CD4-positive, alpha-beta T cell treated with Interleukin-12 subunit alpha and Interleukin-12 subunit beta, for 1 hour (primary cell): Measurements from ENCODE around the gene CCNY.
A peak's percentile ranks its signal among the peaks of the same experiment; 100 is the strongest.
"Not testable (repeated sequence)": the region's sequence is repeated elsewhere in the genome, so short reads cannot be mapped to it uniquely, and the experiment has no call there.

Experiments
- DNase-seq: peaks from one replicate; pipeline ENCODE4 v3.0.0-alpha.2; 2020

Gene CCNY

DNA sequence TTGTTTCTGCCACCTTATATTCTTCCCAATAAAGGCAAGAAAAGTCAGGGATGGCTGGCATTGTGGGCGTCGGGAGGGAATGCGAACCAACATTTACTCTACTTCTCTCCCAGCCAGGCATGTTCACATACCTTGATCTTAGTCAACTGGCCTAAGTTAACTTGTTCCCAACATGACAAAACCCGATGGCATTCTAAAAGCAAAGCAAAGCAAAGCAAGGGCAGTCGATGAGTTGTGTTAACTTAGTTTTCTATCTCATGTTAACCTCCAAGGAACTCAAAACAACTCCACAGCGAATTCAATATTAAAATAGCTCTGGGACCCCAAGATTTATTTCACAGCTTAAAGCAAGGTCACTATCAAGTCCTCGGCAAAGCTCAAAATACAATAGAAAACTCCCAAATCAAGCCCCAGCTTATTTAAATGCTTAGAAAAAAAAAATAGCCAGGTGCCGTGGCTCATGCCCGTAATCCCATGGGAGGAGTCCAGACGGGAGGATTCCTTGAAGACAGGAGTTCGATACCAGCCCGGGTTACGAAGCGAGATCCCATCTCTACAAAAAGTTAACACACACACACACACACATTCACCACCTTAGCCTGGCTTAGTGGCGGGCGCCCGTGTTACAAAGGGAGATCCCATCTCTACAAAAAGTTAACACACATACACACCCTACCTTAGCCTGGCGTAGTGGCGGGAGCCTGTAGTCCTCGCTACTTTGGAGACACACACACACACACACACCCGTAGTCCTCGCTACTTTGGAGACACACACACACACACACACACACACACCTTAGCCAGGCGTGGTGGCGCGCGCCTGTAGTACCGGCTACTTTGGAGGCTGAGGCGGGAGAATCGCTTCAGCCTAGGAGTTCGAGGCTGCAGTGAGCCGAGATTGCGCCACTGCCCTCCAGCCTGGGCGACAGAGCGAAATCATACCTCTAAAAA, 901 bp upstream of the CCNY start:
- DNase-seq, result peak; percentile 43

DNA sequence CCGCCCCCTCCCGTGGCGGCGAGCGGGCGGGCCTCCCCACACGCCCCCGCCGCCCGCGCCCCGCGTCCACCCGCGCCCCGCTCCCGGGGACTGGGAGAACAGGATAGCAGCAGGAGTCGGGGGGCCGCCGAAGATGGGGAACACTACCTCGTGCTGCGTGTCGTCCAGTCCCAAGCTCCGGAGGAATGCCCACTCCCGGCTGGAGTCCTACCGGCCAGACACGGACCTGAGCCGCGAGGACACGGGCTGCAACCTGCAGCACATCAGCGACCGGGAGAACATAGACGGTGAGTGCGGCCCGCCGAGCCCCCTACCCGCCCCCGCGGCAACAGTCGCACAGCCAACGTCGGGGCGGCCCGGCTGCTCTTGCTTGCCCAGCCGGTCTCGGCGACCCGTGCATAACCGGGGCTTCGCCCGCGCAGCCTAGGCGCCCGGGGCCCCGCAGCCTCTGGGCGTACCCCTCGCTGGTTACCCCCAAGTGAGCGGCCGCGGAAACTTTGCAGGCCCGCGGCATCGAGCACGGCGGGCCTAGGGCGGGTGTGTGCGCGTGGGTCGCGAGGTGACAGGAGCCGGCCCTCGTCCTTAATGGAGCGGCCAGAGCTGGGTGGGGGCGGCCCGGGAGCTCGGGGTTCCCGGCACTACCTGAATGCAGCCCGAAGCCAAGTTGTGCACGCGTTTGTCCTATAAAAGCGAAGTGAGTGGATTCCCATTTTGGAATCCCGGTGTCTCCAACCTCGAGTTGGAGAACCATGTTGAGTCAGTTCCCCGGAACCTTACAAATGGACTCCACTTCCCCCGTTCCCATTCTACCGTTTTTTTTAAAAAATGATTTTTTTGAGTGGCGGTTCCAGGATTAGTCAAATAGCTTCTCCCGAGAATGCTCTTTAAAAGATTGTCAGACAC, 863 bp downstream of the CCNY start:
- DNase-seq, result peak; percentile 24

DNA sequence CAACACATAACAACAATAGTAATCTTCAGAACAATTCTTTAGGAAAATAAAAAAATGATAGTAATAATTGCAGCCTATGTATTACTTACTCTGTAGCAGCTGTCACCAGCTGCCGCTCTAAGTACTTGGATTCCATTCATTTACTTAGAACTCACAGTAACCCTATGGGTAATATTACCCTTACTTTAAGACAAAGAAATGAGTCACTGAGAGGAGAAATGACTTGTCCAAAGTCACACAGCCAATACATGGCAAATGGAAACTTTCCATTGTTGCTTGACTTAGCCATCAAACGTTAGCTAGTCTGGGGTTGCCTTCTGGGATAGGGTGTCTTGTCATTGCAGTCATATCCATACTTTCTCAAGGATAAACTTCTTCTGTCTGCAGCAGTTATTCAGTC, 3.6 kb downstream of the CCNY start:
- no peak for DNase-seq

DNA sequence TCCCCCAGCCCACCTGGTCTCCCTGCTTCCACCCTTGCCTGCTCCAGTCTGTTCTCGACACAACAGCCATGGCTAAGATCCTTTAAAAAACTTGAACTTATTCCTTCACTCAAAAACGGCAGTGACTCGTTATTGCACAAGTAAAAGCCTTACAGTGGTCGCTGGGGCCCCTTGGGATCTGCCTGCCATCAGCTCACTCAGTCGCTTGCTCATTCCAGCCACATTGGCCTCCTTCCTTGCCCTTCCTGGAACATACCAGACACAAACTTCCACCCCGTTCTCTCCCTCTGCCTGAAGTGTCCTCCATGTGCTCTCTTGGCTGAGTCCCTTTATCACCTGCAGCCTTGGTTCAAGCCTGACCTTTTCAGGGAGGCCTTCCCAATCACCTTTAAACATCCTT, 4.7 kb downstream of the CCNY start:
- DNase-seq, result no peak

DNA sequence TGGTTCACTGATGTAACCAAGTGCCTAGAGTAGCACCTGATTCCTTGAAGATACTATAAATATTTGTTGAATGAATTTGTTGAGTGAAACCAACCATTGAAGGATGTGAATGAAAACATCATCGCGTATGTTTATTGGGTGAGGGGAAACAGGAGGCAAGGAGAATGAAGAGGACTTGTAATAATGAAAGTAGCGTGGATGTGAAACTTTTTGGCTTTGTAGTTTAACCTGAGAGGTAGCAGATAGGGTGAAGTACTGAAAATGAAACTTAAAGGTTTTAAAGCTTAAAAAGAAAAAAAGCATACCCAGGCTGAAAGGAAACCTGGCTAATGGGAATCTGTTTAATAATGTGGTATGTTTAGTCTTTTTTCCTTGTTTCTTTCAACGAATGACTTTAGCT, 5.2 kb downstream of the CCNY start:
- DNase-seq, result peak; percentile 35

- no peak for DNase-seq
Observed at GRCh38 chr10:35342183-35342753, 6.0 kb downstream of the CCNY start.

- no peak for DNase-seq
Observed at GRCh38 chr10:35343739-35344138, 7.4 kb downstream of the CCNY start.

DNA sequence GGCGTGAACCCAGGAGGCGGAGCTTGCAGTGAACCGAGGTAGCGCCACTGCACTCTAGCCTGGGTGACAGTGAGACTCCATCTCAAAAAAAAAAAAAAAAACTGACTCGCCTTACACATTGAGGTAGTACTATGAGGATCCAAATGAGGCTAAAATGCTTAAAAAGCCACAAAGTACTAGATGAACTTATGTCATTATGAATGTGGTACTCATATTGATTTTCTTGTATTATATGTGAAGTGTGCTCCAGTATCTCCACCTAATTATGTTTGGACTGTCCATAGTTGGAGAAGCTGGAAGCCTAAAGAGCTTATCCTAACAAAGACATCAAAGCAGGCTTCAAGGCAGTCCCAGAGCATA, 9.1 kb downstream of the CCNY start:
- no peak for DNase-seq

GRCh38 chr10:35346248-35346647, 9.9 kb downstream of the CCNY start:
- DNase-seq, result no peak

- DNase-seq, result no peak
Observed at GRCh38 chr10:35347121-35347562, 10.8 kb downstream of the CCNY start.

DNA sequence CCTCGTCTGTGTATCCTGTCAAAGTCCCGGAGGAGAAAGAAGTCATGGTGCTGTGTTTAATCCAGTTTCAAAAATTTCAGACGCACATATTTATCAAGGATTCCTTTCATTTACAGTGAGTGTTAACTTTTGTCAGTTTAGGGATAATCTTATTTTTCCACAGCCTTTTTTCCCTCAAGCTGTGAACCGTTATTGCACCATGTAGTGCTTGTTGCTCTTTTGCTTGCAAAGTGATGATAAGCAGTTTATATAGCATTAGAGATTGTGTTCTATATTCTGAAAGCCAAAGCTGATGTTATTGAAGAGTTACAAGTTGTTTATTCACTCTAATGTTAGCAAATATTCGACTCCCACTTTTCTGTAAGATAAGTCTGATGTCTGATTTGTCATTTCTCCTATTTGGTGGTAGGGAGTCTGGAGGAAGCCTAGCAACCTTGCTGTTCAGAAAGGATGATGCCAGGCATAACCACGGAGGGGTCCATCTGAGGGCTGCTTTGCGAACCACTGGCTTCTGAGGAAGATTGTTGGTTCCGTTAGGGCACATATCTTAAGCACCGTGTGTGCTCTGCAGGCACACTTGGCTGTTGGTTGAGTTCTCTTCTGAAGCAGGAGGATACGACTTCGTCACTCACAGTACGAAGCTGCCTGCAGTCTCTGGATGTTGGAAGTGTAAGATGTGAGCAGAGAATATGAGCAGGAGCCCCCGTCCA, 11.7 kb downstream of the CCNY start:
- DNase-seq, result no peak

GRCh38 chr10:35348609-35349388, 12.5 kb downstream of the CCNY start:
- no peak for DNase-seq

DNA sequence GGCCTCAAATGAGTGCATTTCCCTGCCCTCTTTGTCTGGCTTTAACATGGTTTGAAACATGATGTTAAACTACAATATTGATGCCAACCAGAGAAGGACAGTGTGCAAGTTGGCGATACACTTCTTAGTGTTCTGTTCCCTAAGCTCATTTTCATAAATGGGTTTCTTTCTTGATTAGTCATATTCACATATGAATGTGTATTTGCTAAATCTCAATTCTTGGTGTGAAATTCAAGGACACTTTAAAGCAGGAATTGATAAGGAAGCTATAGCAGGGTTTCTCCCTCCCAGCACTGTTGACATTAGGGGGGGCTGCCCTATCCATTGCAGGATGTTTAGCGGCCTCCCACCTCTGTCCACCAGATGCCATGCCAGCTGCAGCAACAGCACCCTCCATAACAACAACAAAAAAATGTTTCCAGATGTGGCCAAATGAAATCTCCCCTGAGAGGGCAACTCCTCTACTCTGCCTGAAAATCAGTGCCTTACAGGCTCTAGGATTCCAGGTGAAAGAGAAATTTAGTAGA, 13.1 kb downstream of the CCNY start:
- no peak for DNase-seq

GRCh38 chr10:35351021-35351420, 14.7 kb downstream of the CCNY start:
- no peak for DNase-seq

- no peak for DNase-seq
Observed at GRCh38 chr10:35352097-35352496, 15.8 kb downstream of the CCNY start.

GRCh38 chr10:35352512-35352911, 16.2 kb downstream of the CCNY start:
- peak; percentile 27 for DNase-seq

- no peak for DNase-seq
Observed at GRCh38 chr10:35353395-35353794, 17.1 kb downstream of the CCNY start.

DNA sequence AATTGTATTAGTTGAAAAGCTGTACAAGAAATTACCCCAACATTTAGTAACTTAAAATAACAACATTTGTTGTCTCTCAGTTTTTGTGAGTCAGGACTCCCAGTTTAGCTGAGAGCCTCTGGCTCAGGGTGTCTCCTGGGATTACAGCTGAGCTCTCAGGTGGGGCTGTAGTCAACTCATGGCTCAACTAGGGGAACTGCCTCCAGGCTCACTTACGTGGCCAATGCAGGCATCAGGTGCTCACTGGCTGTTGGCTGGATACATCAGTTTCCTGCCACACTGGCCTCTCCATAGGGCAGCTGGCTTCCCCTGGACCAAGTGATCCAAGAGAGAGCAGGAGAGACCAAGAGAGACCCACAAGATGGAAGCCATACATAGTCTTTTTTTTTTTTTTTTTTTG, 17.5 kb downstream of the CCNY start:
- no peak for DNase-seq

- not testable (repeated sequence) for DNase-seq
Observed at GRCh38 chr10:35354257-35354656, 17.9 kb downstream of the CCNY start.

- DNase-seq, result no peak
Observed at GRCh38 chr10:35355971-35356724, 19.8 kb downstream of the CCNY start.

- DNase-seq, result no peak
Observed at GRCh38 chr10:35356725-35357092, 20.4 kb downstream of the CCNY start.
